Activated CD8-positive, alpha-beta T cell treated with anti-CD3 and anti-CD28 coated beads for 36 hours (primary cell): Measurements from ENCODE around the gene DACH1. TPM values are rescaled to one million over a fixed set of nuclear protein-coding genes. Genes with fewer than 3 reads are reported as not detected.

Source experiments
- ATAC-seq: fragments of 200-7000 bp; cut with Tn5 transposase; one replicate; pipeline ENCODE4 v1.10.0; 2021; ENCODE audit warnings: mild to moderate bottlenecking, moderate library complexity
- CTCF ChIA-PET: fragments of 350-600 bp; sonication (Branson Sonifier 250); formaldehyde crosslinking; loops from one replicate; lab custom pipeline; 2021; ENCODE audit warnings: antibody characterized with exemption; lab: Charles Lee
- POLR2A ChIA-PET: fragments of 350-600 bp; sonication (Branson Sonifier 250); formaldehyde crosslinking; loops from one replicate; lab custom pipeline; 2021; ENCODE audit warnings: antibody characterized with exemption; lab: Charles Lee
- DNase-seq: peaks from one replicate; pipeline ENCODE4 v3.0.0-alpha.2; 2020
- H3K27ac Mint-ChIP-seq: one replicate; pipeline ENCODE4 v1.8.0; 2021; ENCODE audit warnings: mild to moderate bottlenecking, mixed read lengths
- H3K27me3 Mint-ChIP-seq: one replicate; pipeline ENCODE4 v1.8.0; 2021; ENCODE audit warnings: mixed read lengths
- H3K36me3 Mint-ChIP-seq: one replicate; pipeline ENCODE4 v1.8.0; 2021; ENCODE audit warnings: low read depth, mixed read lengths
- H3K4me1 Mint-ChIP-seq: one replicate; pipeline ENCODE4 v1.8.0; 2021; ENCODE audit warnings: low read depth, mixed read lengths
- H3K4me3 Mint-ChIP-seq: one replicate; pipeline ENCODE4 v1.8.0; 2021; ENCODE audit warnings: mild to moderate bottlenecking, moderate library complexity, mixed read lengths
- H3K9me3 Mint-ChIP-seq: one replicate; pipeline ENCODE4 v1.8.0; 2021; ENCODE audit warnings: mixed read lengths
- intact Hi-C: fragments of 100-400 bp; cut with micrococcal nuclease; formaldehyde crosslinking; loops from one replicate; pipeline ENCODE4 v1.10.0; 2022
- total RNA-seq, 2 experiments: library from RNA; stranded (reverse); gene quantifications; one replicate each; pipeline ENCODE4 v1.2.3, GENCODE V29; 2021
- TF ChIP-seq, protein P1 (sequence below): fragments of 200-600 bp; IDR thresholded peaks from one replicate; pipeline ENCODE4 v1.8.0; 2022; ENCODE audit warnings: antibody characterized with exemption, mild to moderate bottlenecking

Gene DACH1
- total RNA-seq, 2 experiments from 2014 or later, result not detected

DNA sequence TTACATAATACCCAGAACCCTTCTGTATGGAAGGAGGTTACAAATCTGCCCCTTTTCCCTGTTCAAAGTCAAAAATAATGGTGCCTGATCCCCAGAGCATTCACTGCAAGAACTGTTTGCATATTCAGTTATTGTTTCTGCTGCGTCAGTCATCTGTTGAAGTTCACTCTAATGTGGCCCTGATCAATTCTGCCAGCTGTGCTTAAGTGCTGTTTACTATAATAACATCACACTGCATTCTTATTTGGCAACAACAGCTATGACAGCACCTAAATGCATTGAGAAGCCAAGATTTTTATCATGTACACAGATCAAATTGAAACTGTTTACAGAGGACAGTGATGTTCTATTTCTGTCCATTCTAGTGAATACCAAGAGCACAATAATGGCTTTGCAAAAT is 115.9 kb downstream of the DACH1 start:
- intact Hi-C loops, result no loop called here
- DNase-seq, result no peak
- no peak overlapping the region for H3K4me3 Mint-ChIP-seq
- ATAC-seq, result no peak
- no peaks in the 10 kb centered on the region for H3K27me3 Mint-ChIP-seq
- ChIA-PET POLR2A (no interaction called here), CTCF (no interaction called here)
- no peaks in the 10 kb centered on the region for H3K9me3 Mint-ChIP-seq
- TF ChIP-seq, protein P1, sequence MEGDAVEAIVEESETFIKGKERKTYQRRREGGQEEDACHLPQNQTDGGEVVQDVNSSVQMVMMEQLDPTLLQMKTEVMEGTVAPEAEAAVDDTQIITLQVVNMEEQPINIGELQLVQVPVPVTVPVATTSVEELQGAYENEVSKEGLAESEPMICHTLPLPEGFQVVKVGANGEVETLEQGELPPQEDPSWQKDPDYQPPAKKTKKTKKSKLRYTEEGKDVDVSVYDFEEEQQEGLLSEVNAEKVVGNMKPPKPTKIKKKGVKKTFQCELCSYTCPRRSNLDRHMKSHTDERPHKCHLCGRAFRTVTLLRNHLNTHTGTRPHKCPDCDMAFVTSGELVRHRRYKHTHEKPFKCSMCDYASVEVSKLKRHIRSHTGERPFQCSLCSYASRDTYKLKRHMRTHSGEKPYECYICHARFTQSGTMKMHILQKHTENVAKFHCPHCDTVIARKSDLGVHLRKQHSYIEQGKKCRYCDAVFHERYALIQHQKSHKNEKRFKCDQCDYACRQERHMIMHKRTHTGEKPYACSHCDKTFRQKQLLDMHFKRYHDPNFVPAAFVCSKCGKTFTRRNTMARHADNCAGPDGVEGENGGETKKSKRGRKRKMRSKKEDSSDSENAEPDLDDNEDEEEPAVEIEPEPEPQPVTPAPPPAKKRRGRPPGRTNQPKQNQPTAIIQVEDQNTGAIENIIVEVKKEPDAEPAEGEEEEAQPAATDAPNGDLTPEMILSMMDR, result no peak
- H3K36me3 Mint-ChIP-seq, result no peaks in the 10 kb centered on the region
- no peak overlapping the region for H3K27ac Mint-ChIP-seq
- H3K4me1 Mint-ChIP-seq, result no peaks in the 10 kb centered on the region

DNA sequence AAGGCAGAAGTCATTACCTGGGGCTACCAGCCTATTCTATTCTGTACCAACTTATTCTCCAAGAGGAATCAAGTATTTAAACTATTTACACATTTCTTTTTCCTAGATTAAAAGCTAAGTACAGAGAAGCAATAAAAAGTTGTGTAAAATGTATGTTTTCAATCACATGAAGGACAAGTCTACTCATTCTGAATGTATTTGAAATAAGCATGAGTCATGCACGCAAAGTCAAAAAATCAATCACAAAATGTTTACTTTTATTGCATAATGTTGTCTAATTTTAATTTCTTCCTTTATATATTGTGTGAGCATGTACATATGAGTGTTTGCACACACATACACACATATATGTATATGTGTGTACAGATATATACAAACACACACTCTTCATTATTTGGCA is 136.7 kb downstream of the DACH1 start:
- ChIA-PET POLR2A (no interaction called here), CTCF (no interaction called here)
- Mint-ChIP-seq H3K27me3 (no peaks in the 10 kb centered on the region), H3K9me3 (no peaks in the 10 kb centered on the region), H3K36me3 (no peaks in the 10 kb centered on the region), H3K4me3 (no peak overlapping the region), H3K27ac (no peak overlapping the region), H3K4me1 (no peaks in the 10 kb centered on the region)
- no peak for ATAC-seq
- intact Hi-C loops, result no loop called here
- TF ChIP-seq, protein P1, result no peak
- DNase-seq, result no peak

DNA sequence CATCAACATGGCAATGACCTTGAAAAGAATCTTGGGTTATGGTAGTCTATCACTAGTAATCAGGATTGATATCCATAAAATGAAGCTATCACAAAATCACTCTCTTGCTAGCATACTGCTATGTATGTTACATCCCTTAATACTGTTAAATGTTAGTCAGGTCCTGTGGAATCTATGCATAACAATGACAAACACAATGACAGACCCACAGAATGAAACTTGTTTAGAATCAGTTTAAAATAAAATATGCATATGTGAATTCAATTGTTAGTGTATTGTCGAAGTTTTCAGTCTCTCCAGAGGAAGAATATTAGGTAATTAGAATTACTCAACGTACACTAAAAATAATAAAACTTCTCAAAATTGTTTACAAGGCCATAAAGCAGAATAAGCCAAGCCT is 137.6 kb downstream of the DACH1 start:
- ChIA-PET POLR2A (no interaction called here), CTCF (no interaction called here)
- Mint-ChIP-seq H3K27ac (no peak overlapping the region), H3K36me3 (no peaks in the 10 kb centered on the region), H3K9me3 (no peaks in the 10 kb centered on the region), H3K4me3 (no peak overlapping the region), H3K27me3 (no peaks in the 10 kb centered on the region), H3K4me1 (no peaks in the 10 kb centered on the region)
- DNase-seq (no peak), ATAC-seq (no peak)
- intact Hi-C loops, result no loop called here
- TF ChIP-seq, protein P1, result no peak

DNA sequence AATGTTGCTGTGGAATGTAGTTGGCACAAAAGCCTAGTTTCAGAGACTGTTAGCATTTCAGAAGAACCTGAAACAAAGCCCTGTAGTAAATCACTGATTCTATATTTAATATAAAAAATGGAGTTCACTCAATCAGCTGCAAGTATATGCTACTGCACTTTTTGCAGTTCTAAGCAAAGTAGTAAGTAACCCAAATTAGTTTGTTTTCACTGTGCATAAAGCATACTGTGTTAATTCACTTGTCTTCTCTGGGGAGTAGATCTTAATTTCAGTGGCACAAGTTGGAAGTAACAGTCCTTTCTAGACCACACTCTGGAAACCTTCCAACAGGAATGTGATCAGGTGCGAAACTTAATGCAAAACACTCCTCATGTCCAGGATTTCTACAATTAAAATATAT is 139.3 kb downstream of the DACH1 start:
- ChIA-PET CTCF (no interaction called here), POLR2A (no interaction called here)
- no peak overlapping the region for H3K27ac Mint-ChIP-seq
- H3K27me3 Mint-ChIP-seq, result no peaks in the 10 kb centered on the region
- no peaks in the 10 kb centered on the region for H3K9me3 Mint-ChIP-seq
- no peak overlapping the region for H3K4me3 Mint-ChIP-seq
- ATAC-seq (no peak), DNase-seq (no peak)
- no peaks in the 10 kb centered on the region for H3K36me3 Mint-ChIP-seq
- intact Hi-C loops, result no loop called here
- TF ChIP-seq, protein P1, result no peak
- no peaks in the 10 kb centered on the region for H3K4me1 Mint-ChIP-seq

DNA sequence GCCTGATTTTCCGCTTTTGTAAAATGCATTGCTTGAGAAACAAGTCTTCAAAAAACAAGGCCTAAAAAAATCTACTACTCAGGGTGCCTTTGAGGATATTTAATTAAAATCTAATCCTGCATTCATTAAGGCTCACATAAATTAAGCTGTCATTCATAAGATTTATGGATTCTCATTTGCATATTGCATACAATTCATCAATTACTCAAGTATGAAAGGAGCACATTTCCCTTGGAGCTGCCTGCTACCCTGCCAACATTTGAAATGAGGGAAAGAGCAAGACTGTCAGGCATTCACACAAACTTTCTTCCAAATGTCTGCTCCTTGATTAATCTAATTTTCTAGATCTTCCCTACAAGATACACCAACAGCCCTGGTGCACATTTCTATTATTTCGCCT is 140.0 kb downstream of the DACH1 start:
- H3K4me3 Mint-ChIP-seq, result no peak overlapping the region
- intact Hi-C loops, result no loop called here
- TF ChIP-seq, protein P1, result no peak
- ATAC-seq, result no peak
- no peaks in the 10 kb centered on the region for H3K27me3 Mint-ChIP-seq
- no peak overlapping the region for H3K27ac Mint-ChIP-seq
- POLR2A ChIA-PET, result no interaction called here
- no peaks in the 10 kb centered on the region for H3K9me3 Mint-ChIP-seq
- CTCF ChIA-PET, result no interaction called here
- no peaks in the 10 kb centered on the region for H3K4me1 Mint-ChIP-seq
- DNase-seq, result no peak
- no peaks in the 10 kb centered on the region for H3K36me3 Mint-ChIP-seq
